ENCODE results near the gene HDAC2.

The HDAC2 gene

GRCh38 chr6:113909224-113909856 lies 61.6 kb downstream of the HDAC2 start:
- peak; percentile 63 for DNase-seq (ENCODE audit: low spot score)

GRCh38 chr6:113908801-113909200 lies 62.1 kb downstream of the HDAC2 start:
- DNase-seq (ENCODE audit: low spot score): no peak

GRCh38 chr6:113907102-113907815 lies 63.7 kb downstream of the HDAC2 start:
- DNase-seq (ENCODE audit: low spot score): no peak

GRCh38 chr6:113903666-113904330 lies 67.2 kb downstream of the HDAC2 start:
- DNase-seq (ENCODE audit: low spot score): no peak

GRCh38 chr6:113901482-113901881 lies 69.5 kb downstream of the HDAC2 start:
- no peak for DNase-seq (ENCODE audit: low spot score)

- DNase-seq (ENCODE audit: low spot score): no peak
Observed at GRCh38 chr6:113894712-113895674, 76.0 kb downstream of the HDAC2 start.

- DNase-seq (ENCODE audit: low spot score): no peak
Observed at GRCh38 chr6:113893866-113894265, 77.1 kb downstream of the HDAC2 start.

- no peak for DNase-seq (ENCODE audit: low spot score)
Observed at GRCh38 chr6:113893451-113893850, 77.5 kb downstream of the HDAC2 start.

- DNase-seq (ENCODE audit: low spot score): no peak
Observed at GRCh38 chr6:113888956-113889630, 81.9 kb downstream of the HDAC2 start.

GRCh38 chr6:113888493-113888892 lies 82.5 kb downstream of the HDAC2 start:
- no peak for DNase-seq (ENCODE audit: low spot score)

GRCh38 chr6:113886512-113886911 lies 84.4 kb downstream of the HDAC2 start:
- DNase-seq (ENCODE audit: low spot score): no peak

- DNase-seq (ENCODE audit: low spot score): no peak
Observed at GRCh38 chr6:113884011-113884410, 86.9 kb downstream of the HDAC2 start.
